HG02981 (cell line): ENCODE measurements around the gene DMAC1.

ENCODE experiments used
- ATAC-seq: cut with Tn5 transposase; IDR thresholded peaks from one replicate; pipeline ENCODE4 v1.9.1; 2021; ENCODE audit warnings: mild to moderate bottlenecking, moderate library complexity; ENCODE audit not compliant: unreplicated experiment

The DMAC1 gene

GRCh38 chr9:7784472-7784871, 15.1 kb downstream of the DMAC1 start:
- no peak for ATAC-seq

- no peak for ATAC-seq
These were observed 15.9 kb downstream of the DMAC1 start for GRCh38 chr9:7783635-7784063.

DNA sequence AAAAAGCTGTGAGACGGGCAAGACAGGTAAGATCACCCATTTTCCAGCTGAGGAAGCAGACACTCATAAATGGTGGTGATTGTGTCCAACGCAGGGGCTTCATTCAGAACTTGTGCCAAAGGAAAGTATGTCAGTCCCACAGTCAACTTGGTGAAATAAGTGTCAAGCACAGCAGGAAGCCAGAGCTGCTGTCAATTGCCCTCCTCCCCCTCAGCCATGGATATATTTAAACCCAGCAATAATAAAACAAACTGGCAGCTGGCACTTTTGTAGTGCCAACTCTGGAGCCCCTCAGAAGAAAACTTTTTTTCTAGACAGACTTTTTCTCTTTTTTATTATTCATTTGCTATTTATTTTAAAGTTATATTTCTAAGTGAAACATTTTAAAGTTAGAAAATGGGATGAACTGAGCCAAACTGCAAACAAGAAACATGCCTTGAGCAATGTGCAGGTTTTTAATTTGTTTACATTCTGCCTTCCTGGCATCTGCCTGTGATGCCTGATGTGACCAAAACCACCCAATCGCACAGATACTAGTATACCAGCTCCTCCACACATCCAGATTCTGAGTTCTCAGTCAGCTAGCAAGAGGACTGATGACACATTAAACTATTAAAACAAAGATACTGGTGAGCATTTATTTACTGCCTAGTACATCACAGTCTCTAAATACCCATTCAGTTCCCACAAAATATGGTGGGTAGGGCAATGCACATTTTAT, 17.0 kb downstream of the DMAC1 start:
- ATAC-seq, result no peak

GRCh38 chr9:7780261-7780988, 19.2 kb downstream of the DMAC1 start:
- ATAC-seq, result no peak

GRCh38 chr9:7778851-7779600, 20.6 kb downstream of the DMAC1 start:
- ATAC-seq, result no peak

GRCh38 chr9:7777771-7778170, 21.8 kb downstream of the DMAC1 start:
- no peak for ATAC-seq

DNA sequence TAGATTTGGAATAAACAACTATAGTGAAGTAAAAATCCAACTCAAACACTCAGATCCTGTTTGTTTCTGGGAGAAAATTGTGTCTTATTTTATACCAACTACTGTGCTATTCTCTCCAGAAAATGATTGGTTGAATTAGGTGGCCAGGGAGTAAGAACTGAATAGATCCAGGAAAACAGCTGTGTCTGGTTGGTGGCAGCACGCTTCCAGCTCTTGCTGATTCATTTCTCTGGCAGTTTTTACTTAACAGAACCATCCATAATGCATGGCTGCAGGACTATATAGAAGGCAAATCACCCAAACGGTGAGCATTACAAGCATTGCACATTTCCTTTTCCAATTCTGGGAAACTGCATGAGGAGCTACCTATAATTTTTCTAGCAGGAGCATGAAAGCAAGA, 29.5 kb downstream of the DMAC1 start:
- ATAC-seq, result no peak

GRCh38 chr9:7762600-7762999, 37.0 kb downstream of the DMAC1 start:
- ATAC-seq, result no peak

GRCh38 chr9:7760014-7760415, 39.6 kb downstream of the DMAC1 start:
- no peak for ATAC-seq

DNA sequence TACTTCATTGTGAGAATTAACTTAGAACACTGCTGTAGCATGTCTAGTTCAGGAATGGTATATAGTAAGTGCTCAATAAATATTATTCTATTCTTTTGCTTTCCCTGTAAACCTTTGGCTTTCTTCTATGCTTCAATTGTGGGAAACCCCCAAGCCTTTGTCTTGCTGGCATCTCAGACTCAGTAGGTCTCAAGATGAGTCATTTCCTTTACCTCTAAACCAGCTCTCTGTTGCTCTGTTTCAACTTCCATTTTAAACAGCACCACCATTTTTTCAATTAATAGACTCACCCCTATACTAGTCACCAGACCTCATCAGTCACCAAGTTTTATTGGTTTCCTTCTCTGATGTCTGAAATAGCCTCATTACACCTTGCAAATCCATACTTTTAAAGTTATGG, 43.5 kb downstream of the DMAC1 start:
- ATAC-seq, result peak; percentile 99

- ATAC-seq, result no peak
These were observed 47.1 kb downstream of the DMAC1 start for GRCh38 chr9:7752481-7752880.
